SK-N-SH (cell line): ENCODE results near the gene USP47.

Experiments
- EP300 ChIP-seq, 2 experiments: IDR thresholded peaks; 2 replicates each; pipeline versions ENCODE4 v1.4.0 to v1.6.1; 2012; ENCODE audit warnings: borderline replicate concordance in 1 of 2, low read depth in 1 of 2, low read length in 1 of 2
- FOXJ3 ChIP-seq: sonication (generic); formaldehyde crosslinking; IDR thresholded peaks from 2 replicates; pipeline ENCODE4 v1.5.1; 2020; ENCODE audit warnings: mild to moderate bottlenecking, missing genetic modification reagents
- JUND ChIP-seq: IDR thresholded peaks from 2 replicates; pipeline ENCODE4 v1.4.0; 2012
- NRF1 ChIP-seq: IDR thresholded peaks from 2 replicates; pipeline ENCODE4 v1.6.1; 2012; ENCODE audit warnings: low read depth, mild to moderate bottlenecking, low read length
- PBX3 ChIP-seq: IDR thresholded peaks from 2 replicates; pipeline ENCODE4; 2012
- POLR2AphosphoS5 ChIP-seq: IDR thresholded peaks from 2 replicates; pipeline ENCODE4 v1.6.1; 2012; ENCODE audit warnings: low read depth, low read length
- RAD21 ChIP-seq: IDR thresholded peaks from 2 replicates; pipeline ENCODE4 v1.6.1; 2012; ENCODE audit warnings: mild to moderate bottlenecking, low read length
- RFX5 ChIP-seq: IDR thresholded peaks from 2 replicates; pipeline ENCODE4 v1.6.1; 2012; ENCODE audit warnings: mild to moderate bottlenecking, improper control_type of control experiment, low read length
- RXRA ChIP-seq: IDR thresholded peaks from 2 replicates; pipeline ENCODE4 v1.4.0; 2012; ENCODE audit warnings: low read depth, mild to moderate bottlenecking, borderline replicate concordance
- TAF1 ChIP-seq: IDR thresholded peaks from 2 replicates; pipeline ENCODE4 v1.6.1; 2012; ENCODE audit warnings: low read depth, mild to moderate bottlenecking, low read length, moderate library complexity, borderline replicate concordance
- YY1 ChIP-seq: IDR thresholded peaks from 2 replicates; pipeline ENCODE4 v1.4.0; 2012; ENCODE audit warnings: low read depth, mild to moderate bottlenecking
- TF ChIP-seq, protein P1 (sequence below): IDR thresholded peaks from 2 replicates; pipeline ENCODE4 v1.4.0; 2012; ENCODE audit warnings: low read depth
- TF ChIP-seq, protein P2 (sequence below): fragments of 200-600 bp; sonication (generic); IDR thresholded peaks from 2 replicates; pipeline ENCODE4 v1.6.1; 2017; ENCODE audit warnings: antibody characterized with exemption, mild to moderate bottlenecking, moderate library complexity

- TF ChIP-seq NRF1 (no peak), TAF1 (no peak), FOXJ3 (CRISPR knock-in tag) (no peak), EP300 (IDR thresholded peaks at IDR 0.05; ENCODE audit: borderline replicate concordance in 1 of 2, low read depth in 1 of 2, low read length in 1 of 2) (no peak), RXRA (no peak), JUND (0 out of 2 replicates have a peak, but pooled peaks have one; percentile 9), POLR2AphosphoS5 (no peak), RAD21 (no peak), RFX5 (no peak), PBX3 (no peak), YY1 (no peak)
- TF ChIP-seq, protein P1, sequence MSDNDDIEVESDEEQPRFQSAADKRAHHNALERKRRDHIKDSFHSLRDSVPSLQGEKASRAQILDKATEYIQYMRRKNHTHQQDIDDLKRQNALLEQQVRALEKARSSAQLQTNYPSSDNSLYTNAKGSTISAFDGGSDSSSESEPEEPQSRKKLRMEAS = no peak
- TF ChIP-seq, protein P2, sequence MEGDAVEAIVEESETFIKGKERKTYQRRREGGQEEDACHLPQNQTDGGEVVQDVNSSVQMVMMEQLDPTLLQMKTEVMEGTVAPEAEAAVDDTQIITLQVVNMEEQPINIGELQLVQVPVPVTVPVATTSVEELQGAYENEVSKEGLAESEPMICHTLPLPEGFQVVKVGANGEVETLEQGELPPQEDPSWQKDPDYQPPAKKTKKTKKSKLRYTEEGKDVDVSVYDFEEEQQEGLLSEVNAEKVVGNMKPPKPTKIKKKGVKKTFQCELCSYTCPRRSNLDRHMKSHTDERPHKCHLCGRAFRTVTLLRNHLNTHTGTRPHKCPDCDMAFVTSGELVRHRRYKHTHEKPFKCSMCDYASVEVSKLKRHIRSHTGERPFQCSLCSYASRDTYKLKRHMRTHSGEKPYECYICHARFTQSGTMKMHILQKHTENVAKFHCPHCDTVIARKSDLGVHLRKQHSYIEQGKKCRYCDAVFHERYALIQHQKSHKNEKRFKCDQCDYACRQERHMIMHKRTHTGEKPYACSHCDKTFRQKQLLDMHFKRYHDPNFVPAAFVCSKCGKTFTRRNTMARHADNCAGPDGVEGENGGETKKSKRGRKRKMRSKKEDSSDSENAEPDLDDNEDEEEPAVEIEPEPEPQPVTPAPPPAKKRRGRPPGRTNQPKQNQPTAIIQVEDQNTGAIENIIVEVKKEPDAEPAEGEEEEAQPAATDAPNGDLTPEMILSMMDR = no peak
Measured at GRCh38 chr11:11992257-11993212, 150.8 kb downstream of the USP47 start.
